Sigmoid colon (tissue), 4 donors: Measurements from ENCODE around the gene SLC19A1.

ENCODE experiments used
- EP300 ChIP-seq, 4 donors: sonication (generic); formaldehyde crosslinking; IDR thresholded peaks; one replicate each; pipeline ENCODE4 v1.6.1; 2017; ENCODE audit warnings: antibody characterized with exemption in 4 of 4
- TF ChIP-seq, protein P1 (sequence below), 4 experiments: fragments of 450-650 bp in 3 of 4; fragments of 200-600 bp in 1 of 4; IDR thresholded peaks; one replicate each; pipeline ENCODE4 v1.5.1; 2016 to 2019; ENCODE audit warnings: antibody characterized with exemption in 4 of 4, mild to moderate bottlenecking in 3 of 4, moderate library complexity in 2 of 4

DNA sequence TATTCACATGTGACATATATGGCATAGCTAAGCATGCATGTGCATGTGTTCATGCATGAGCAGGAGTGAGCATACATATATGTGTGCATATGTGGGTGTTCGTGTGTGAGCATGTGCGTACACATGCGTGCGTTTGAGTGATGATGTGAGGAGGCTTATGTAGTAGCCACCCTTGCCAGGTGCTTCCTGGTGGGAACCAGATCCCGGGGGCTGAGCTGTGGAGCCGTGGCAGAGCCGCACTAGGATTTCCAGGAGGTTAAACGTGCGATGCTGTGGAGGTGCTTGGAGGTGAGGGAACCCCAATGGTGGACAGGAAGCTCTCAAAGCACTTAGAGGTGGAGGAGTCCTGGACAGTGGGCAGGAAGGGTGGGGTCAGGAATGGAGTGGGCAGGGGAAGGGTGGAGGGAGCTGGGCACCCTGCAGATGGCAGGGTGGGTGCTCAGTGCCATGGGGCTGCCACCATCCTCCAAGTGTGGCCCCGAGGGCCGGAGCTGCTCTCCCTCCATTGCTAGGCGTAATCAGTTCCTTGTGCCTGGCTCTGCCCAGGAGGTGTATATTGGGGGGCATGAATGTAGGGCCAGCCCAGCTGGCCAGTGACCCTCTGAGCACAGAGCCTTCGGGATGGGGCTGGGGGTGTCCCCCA is 88.8 kb downstream of the SLC19A1 start:
- TF ChIP-seq, protein P1, sequence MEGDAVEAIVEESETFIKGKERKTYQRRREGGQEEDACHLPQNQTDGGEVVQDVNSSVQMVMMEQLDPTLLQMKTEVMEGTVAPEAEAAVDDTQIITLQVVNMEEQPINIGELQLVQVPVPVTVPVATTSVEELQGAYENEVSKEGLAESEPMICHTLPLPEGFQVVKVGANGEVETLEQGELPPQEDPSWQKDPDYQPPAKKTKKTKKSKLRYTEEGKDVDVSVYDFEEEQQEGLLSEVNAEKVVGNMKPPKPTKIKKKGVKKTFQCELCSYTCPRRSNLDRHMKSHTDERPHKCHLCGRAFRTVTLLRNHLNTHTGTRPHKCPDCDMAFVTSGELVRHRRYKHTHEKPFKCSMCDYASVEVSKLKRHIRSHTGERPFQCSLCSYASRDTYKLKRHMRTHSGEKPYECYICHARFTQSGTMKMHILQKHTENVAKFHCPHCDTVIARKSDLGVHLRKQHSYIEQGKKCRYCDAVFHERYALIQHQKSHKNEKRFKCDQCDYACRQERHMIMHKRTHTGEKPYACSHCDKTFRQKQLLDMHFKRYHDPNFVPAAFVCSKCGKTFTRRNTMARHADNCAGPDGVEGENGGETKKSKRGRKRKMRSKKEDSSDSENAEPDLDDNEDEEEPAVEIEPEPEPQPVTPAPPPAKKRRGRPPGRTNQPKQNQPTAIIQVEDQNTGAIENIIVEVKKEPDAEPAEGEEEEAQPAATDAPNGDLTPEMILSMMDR (IDR thresholded peaks at IDR 0.05): no peak
- no peak for TF ChIP-seq EP300 (IDR thresholded peaks at IDR 0.05)
